ENCODE measurements around the gene RAB9A. TPM values are rescaled to one million over a fixed set of nuclear protein-coding genes. Genes with fewer than 3 reads are reported as not detected.

RAB9A gene
- total and polyA plus RNA-seq, 11 donors = 6.8 to 34.2 (median 21.7) TPM

DNA sequence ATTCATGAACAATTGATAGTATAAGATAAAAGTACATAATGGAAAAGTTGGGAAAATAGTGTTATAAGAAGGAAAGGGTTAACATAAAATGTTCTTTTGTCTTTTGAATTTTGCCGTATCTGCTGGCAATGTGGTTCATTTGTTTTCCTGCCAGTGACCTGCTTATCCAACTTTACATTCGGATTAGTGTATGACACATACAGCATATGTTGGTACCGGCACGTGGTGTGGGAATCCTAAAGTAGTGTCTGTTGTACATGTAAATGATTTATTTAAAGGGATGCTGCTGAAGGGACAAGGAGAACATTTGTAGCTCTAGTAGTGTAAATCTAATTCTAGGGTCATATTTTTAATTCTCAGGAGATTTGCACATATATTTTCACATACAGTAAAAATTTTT is 11.5 kb downstream of the RAB9A start:
- Histone ChIP-seq H3K27me3 (peaks cover 0 to 8% (median 0%) of the 10 kb centered on the region in 9 donors), H3K27ac (no peak overlapping the region), H3K9me3 (no peaks in the 10 kb centered on the region), H3K4me1 (peaks cover 0 to 63% (median 23%) of the 10 kb centered on the region in 12 donors), H3K4me3 (no peak overlapping the region), H3K36me3 (peaks cover 0 to 15% (median 0%) of the 10 kb centered on the region in 9 donors)
- intact Hi-C loops (cut with DNase I) = no loop called here
- DNase-seq (no peak), ATAC-seq (no peak)
- TF ChIP-seq, protein P1, sequence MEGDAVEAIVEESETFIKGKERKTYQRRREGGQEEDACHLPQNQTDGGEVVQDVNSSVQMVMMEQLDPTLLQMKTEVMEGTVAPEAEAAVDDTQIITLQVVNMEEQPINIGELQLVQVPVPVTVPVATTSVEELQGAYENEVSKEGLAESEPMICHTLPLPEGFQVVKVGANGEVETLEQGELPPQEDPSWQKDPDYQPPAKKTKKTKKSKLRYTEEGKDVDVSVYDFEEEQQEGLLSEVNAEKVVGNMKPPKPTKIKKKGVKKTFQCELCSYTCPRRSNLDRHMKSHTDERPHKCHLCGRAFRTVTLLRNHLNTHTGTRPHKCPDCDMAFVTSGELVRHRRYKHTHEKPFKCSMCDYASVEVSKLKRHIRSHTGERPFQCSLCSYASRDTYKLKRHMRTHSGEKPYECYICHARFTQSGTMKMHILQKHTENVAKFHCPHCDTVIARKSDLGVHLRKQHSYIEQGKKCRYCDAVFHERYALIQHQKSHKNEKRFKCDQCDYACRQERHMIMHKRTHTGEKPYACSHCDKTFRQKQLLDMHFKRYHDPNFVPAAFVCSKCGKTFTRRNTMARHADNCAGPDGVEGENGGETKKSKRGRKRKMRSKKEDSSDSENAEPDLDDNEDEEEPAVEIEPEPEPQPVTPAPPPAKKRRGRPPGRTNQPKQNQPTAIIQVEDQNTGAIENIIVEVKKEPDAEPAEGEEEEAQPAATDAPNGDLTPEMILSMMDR (IDR thresholded peaks at IDR 0.05) = no peak
- no peak for TF ChIP-seq POLR2A (IDR thresholded peaks at IDR 0.05)
- WGBS, 4 donors = 40 to 52% (median 43%) methylated on average over 4 of the region's 4 CpGs

DNA sequence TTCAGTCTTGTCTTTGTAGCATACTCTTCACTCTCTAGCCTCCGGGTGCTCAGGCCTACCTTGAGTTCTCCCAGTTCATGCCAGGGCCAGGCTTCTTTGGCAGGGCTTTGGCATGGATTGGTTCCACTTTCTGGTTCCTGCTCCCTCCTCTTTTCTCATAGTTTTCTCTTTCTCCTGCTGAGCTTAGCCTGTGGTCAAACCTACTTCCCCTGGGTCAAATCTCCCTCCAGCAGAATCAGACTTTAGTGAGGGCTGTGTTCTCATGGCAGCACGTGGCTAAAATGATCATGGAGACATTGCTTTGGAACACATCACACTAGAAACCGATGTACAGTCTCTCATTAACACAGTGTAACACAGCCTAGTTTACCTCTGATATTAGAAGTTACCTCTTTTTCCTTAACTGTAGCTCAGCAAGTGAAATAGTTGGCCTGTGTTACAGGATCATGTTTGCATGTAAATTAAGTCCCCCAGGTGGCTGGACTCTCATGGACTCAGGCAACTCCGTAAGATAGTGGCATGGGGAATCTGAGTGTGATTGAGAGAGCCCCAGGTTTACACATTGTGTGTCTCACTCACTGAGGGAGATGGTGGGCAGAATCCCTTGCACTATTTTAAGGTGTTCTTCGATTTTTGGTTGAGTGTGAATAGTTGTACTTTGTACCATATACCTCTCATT is 13.3 kb downstream of the RAB9A start:
- Histone ChIP-seq H3K4me1 (peaks cover 0 to 56% (median 22%) of the 10 kb centered on the region in 12 donors), H3K4me3 (no peak overlapping the region), H3K36me3 (peaks cover 0 to 19% (median 0%) of the 10 kb centered on the region in 9 donors), H3K9me3 (no peaks in the 10 kb centered on the region), H3K27ac (no peak overlapping the region), H3K27me3 (no peaks in the 10 kb centered on the region)
- TF ChIP-seq, protein P1 (IDR thresholded peaks at IDR 0.05) = no peak
- no peak for TF ChIP-seq POLR2A (IDR thresholded peaks at IDR 0.05)
- no peak for DNase-seq
- intact Hi-C loops (cut with DNase I) = no loop called here
- WGBS, 4 donors = 64 to 84% (median 73%) methylated on average over 5 of the region's 5 CpGs
- ATAC-seq = no peak

- no peak for DNase-seq
- Histone ChIP-seq H3K27me3 (no peaks in the 10 kb centered on the region), H3K9me3 (no peaks in the 10 kb centered on the region), H3K4me3 (no peak overlapping the region), H3K36me3 (peaks cover 0 to 19% (median 0%) of the 10 kb centered on the region in 9 donors), H3K4me1 (peaks cover 0 to 51% (median 21%) of the 10 kb centered on the region in 12 donors), H3K27ac (no peak overlapping the region)
- 66 to 71% (median 68%) methylated on average over 3 of the region's 3 CpGs for WGBS, 4 donors
- no peak for TF ChIP-seq POLR2A (IDR thresholded peaks at IDR 0.05)
- TF ChIP-seq, protein P1 (IDR thresholded peaks at IDR 0.05) = no peak
- ATAC-seq = no peak
- intact Hi-C loops (cut with DNase I) = no loop called here
Observed at GRCh38 chrX:13703135-13703534, 14.2 kb downstream of the RAB9A start.

GRCh38 chrX:13703589-13703988 is 14.7 kb downstream of the RAB9A start:
- no peak for ATAC-seq

More at GRCh38 chrX:13703589-13703988, 14.7 kb downstream of the RAB9A start:
- TF ChIP-seq, protein P1 (IDR thresholded peaks at IDR 0.05) = no peak
- TF ChIP-seq POLR2A (IDR thresholded peaks at IDR 0.05) = no peak
- Histone ChIP-seq H3K27ac (no peak overlapping the region), H3K36me3 (peaks cover 0 to 19% (median 0%) of the 10 kb centered on the region in 9 donors), H3K4me3 (no peak overlapping the region), H3K4me1 (peaks cover 0 to 47% (median 19%) of the 10 kb centered on the region in 12 donors), H3K9me3 (no peaks in the 10 kb centered on the region), H3K27me3 (no peaks in the 10 kb centered on the region)
- intact Hi-C loops (cut with DNase I) = no loop called here
- no peak for DNase-seq
- 36 to 56% (median 45%) methylated on average over 3 of the region's 3 CpGs for WGBS, 4 donors
